A549 (cell line): ENCODE results near the gene MYOF. TPM values are rescaled to one million over a fixed set of nuclear protein-coding genes. Genes with fewer than 3 reads are reported as not detected.

Experiments
- ATAC-seq, 2 experiments: fragments of 200-7000 bp in 1 of 2; fragments of >200 bp in 1 of 2; cut with Nextera tagmentation in 1 of 2; cut with Tn5 transposase in 1 of 2; 3 replicates each; pipeline versions ENCODE4 v1.8.0 to v1.9.1; 2018 to 2020; ENCODE audit warnings: mild to moderate bottlenecking in 1 of 2, moderate library complexity in 1 of 2
- CTCF ChIA-PET: fragments of 300-600 bp; sonication (Branson Sonifier 250); formaldehyde crosslinking; extraction: SDS; loops from one replicate; lab custom pipeline; 2021; ENCODE audit warnings: antibody characterized with exemption, inconsistent platforms; lab: Yijun Ruan, JAX
- POLR2A ChIA-PET: fragments of 350-600 bp; formaldehyde crosslinking; extraction: SDS; loops from one replicate; lab custom pipeline; 2021; ENCODE audit warnings: antibody characterized with exemption, inconsistent platforms; lab: Yijun Ruan, JAX
- DNase-seq, 2 experiments: peaks; one replicate each; pipeline versions ENCODE4 v3.0.0 to v3.0.0-alpha.2; 2011 to 2016; ENCODE audit warnings: low read depth in 1 of 2, low spot score in 1 of 2
- FAIRE-seq: peaks from 2 replicates; lab custom pipeline; 2011; peaks lifted over from hg19 to GRCh38; lab: Jason Lieb, UNC
- H3K27ac ChIP-seq, 2 experiments: fragments of >200 bp; sonication (Bioruptor Twin); formaldehyde crosslinking; 3 replicates each; pipeline ENCODE4 v1.5.1; 2016 to 2017
- H3K4me1 ChIP-seq: fragments of >200 bp; sonication (Bioruptor Twin); formaldehyde crosslinking; 3 replicates; pipeline ENCODE4 v1.6.1; 2016
- H3K4me2 ChIP-seq: fragments of >200 bp; sonication (Bioruptor Twin); formaldehyde crosslinking; 3 replicates; pipeline ENCODE4 v1.6.1; 2016
- H3K4me3 ChIP-seq: fragments of >200 bp; sonication (Bioruptor Twin); formaldehyde crosslinking; 3 replicates; pipeline ENCODE4 v1.5.1; 2016
- H3K9me3 ChIP-seq: fragments of >200 bp; sonication (Bioruptor Twin); formaldehyde crosslinking; 3 replicates; pipeline ENCODE4 v1.6.1; 2016
- CBX8 ChIP-seq: fragments of 200-600 bp; sonication (generic); IDR thresholded peaks from 2 replicates; pipeline ENCODE4 v1.6.1; 2016
- EHF ChIP-seq: fragments of 250-450 bp; sonication (Bioruptor Pico); IDR thresholded peaks from 2 replicates; pipeline ENCODE4 v1.5.0; 2020; ENCODE audit warnings: mild to moderate bottlenecking
- FOSL2 ChIP-seq, 2 experiments: fragments of 450-650 bp in 1 of 2; fragments of >200 bp in 1 of 2; sonication (Bioruptor Twin) in 1 of 2; formaldehyde crosslinking; IDR thresholded peaks; 2 replicates each; pipeline versions ENCODE4 v1.5.0 to v1.6.1; 2016 to 2020; ENCODE audit warnings: mild to moderate bottlenecking in 1 of 2, moderate library complexity in 1 of 2
- HMGXB4 ChIP-seq: fragments of 250-450 bp; sonication (Bioruptor Pico); IDR thresholded peaks from 2 replicates; pipeline ENCODE4 v1.5.0; 2021; ENCODE audit warnings: mild to moderate bottlenecking, moderate library complexity, borderline replicate concordance
- HOXA7 ChIP-seq: fragments of 250-450 bp; sonication (Bioruptor Pico); IDR thresholded peaks from 2 replicates; pipeline ENCODE4 v1.5.0; 2020; ENCODE audit warnings: mild to moderate bottlenecking, moderate library complexity
- HOXB5 ChIP-seq: fragments of 250-450 bp; sonication (Bioruptor Pico); IDR thresholded peaks from 2 replicates; pipeline ENCODE4 v1.5.0; 2020; ENCODE audit warnings: mild to moderate bottlenecking, moderate library complexity
- JUN ChIP-seq, 2 experiments: fragments of >200 bp; sonication (Bioruptor Twin); formaldehyde crosslinking; IDR thresholded peaks; 2 replicates in 1 of 2; 3 replicates in 1 of 2; pipeline ENCODE4 v1.6.1; 2016 to 2017
- MAFK ChIP-seq: fragments of 450-650 bp; IDR thresholded peaks from 2 replicates; pipeline ENCODE4 v1.6.1; 2014; ENCODE audit not compliant: partially characterized antibody
- MAX ChIP-seq: IDR thresholded peaks from 2 replicates; pipeline ENCODE4 v1.6.1; 2012
- NFE2L2 ChIP-seq: fragments of 150-350 bp; conservative IDR thresholded peaks from 2 replicates; pipeline ENCODE4 v1.6.1; 2014; ENCODE audit warnings: low read length
- PBX3 ChIP-seq: IDR thresholded peaks from 2 replicates; pipeline ENCODE4 v1.6.1; 2012
- POLR2AphosphoS2 ChIP-seq: conservative IDR thresholded peaks from 2 replicates; pipeline ENCODE4 v1.6.1; 2012; ENCODE audit warnings: low read length, improper control_type of control experiment, inconsistent platforms
- RAD21 ChIP-seq, 2 experiments: fragments of >200 bp in 1 of 2; sonication (Bioruptor Twin) in 1 of 2; formaldehyde crosslinking in 1 of 2; IDR thresholded peaks in 1 of 2; conservative IDR thresholded peaks in 1 of 2; 2 replicates in 1 of 2; 3 replicates in 1 of 2; pipeline ENCODE4 v1.6.1; 2012 to 2018; ENCODE audit warnings: inconsistent platforms in 1 of 2
- RARB ChIP-seq: fragments of 250-450 bp; sonication (Bioruptor Pico); IDR thresholded peaks from 2 replicates; pipeline ENCODE4 v1.8.0; 2021; ENCODE audit warnings: mild to moderate bottlenecking, moderate library complexity
- RNF2 ChIP-seq: fragments of 200-600 bp; sonication (generic); IDR thresholded peaks from 2 replicates; pipeline ENCODE4 v1.6.1; 2016; ENCODE audit warnings: low read depth, mild to moderate bottlenecking, antibody characterized with exemption, moderate library complexity, borderline replicate concordance
- TFCP2L1 ChIP-seq: fragments of 250-450 bp; sonication (Bioruptor Pico); IDR thresholded peaks from 2 replicates; pipeline ENCODE4 v1.5.0; 2021; ENCODE audit warnings: mild to moderate bottlenecking
- TP53 ChIP-seq: fragments of 250-450 bp; sonication (Bioruptor Pico); IDR thresholded peaks from 2 replicates; pipeline ENCODE4 v1.5.0; 2021; ENCODE audit warnings: mild to moderate bottlenecking, moderate library complexity
- USF2 ChIP-seq: fragments of 450-650 bp; IDR thresholded peaks from 2 replicates; pipeline ENCODE4 v1.6.1; 2014; ENCODE audit warnings: antibody characterized with exemption
- ZFP36 ChIP-seq: fragments of 450-650 bp; IDR thresholded peaks from 2 replicates; pipeline ENCODE4 v1.6.1; 2014; ENCODE audit warnings: borderline replicate concordance; ENCODE audit not compliant: partially characterized antibody
- WGBS: methylation state at CpG from one replicate; pipeline ENCODE4 v1.1.6; 2017; ENCODE audit errors: missing lambda C conversion rate; 5-methylcytosine and 5-hydroxymethylcytosine counted together
- polyA plus RNA-seq, 4 experiments: library from polyadenylated mRNA; depleted of rRNA in 3 of 4; stranded (reverse); fragments of >200 nt; fragmentation: RNase III in 1 of 4; extraction: RNeasy Plus Mini Kit Qiagen cat#74134 plus additional on column Dnase treatment in 1 of 4; gene quantifications; 2 replicates in 3 of 4; 3 replicates in 1 of 4; pipeline ENCODE4 v1.2.3, GENCODE V29; 2011 to 2017

MYOF gene
- polyA plus RNA-seq, 2 of the 4 experiments (the other 2 are of a cell fraction), result 190 to 265 TPM

GRCh38 chr10:93437086-93437945 lies 44.8 kb downstream of the MYOF start (continued):
- TF ChIP-seq MAX, result peak; percentile 83
- TF ChIP-seq RARB (CRISPR knock-in tag), result no peak
- TF ChIP-seq NFE2L2, result peak; percentile 57
- peak; percentile 67; the same call in 1 of the 2 replicates for TF ChIP-seq HOXB5 (CRISPR knock-in tag)

- TF ChIP-seq TP53 (CRISPR knock-in tag) (0 out of 2 replicates have a peak, but pooled peaks have one; percentile 55), HOXA7 (peak; percentile 84), JUN (IDR thresholded peaks at IDR 0.05) (no peak; a peak in 2 of 5 replicates), RAD21 (conservative IDR thresholded peaks at IDR 0.05 in 1 of 2, IDR thresholded peaks at IDR 0.05 in 1 of 2) (0 out of 5 replicates have a peak, but pooled peaks of 1 of the 2 experiments have one; percentile 1), ZFP36 (no peak), TFCP2L1 (CRISPR knock-in tag) (peak; percentile 88; the same call in 1 of the 2 replicates), PBX3 (no peak), MAFK (peak; percentile 55), CBX8 (no peak), RNF2 (no peak), HMGXB4 (peak; percentile 59; the same call in 1 of the 2 replicates), POLR2AphosphoS2 (no peak), USF2 (no peak), FOSL2 (IDR thresholded peaks at IDR 0.05) (no peak), FOSL2 (CRISPR knock-in tag; IDR thresholded peaks at IDR 0.05) (no peak), MAX (no peak), EHF (0 out of 2 replicates have a peak, but pooled peaks have one; percentile 73)
- DNase-seq, result peak in 1 of 2 experiments; percentile 81
- Histone ChIP-seq H3K27ac (peak overlapping the region; percentile 97 to 98), H3K9me3 (no peaks in the 10 kb centered on the region), H3K4me2 (peak overlapping the region; percentile 83), H3K4me1 (peaks cover 93% of the 10 kb centered on the region), H3K4me3 (peak overlapping the region; percentile 13; the same call in 2 of the 3 replicates)
- ChIA-PET POLR2A (interaction anchor here (0.5 to 3.2 kb wide), 13 partner anchors 9 to 45 kb away, joined by 3 to 36 read pairs (median 10); partner anchors contain the start of gene MYOF), CTCF (interaction anchor here (0.7 to 12.3 kb wide), 13 partner anchors 9 to 244 kb away, joined by 3 to 83 read pairs (median 5); partner anchors contain the start of gene MYOF)
- 18% methylated on average over 4 of the region's 4 CpGs for WGBS
- FAIRE-seq, result no peak
- peak; percentile 44 to 62 for ATAC-seq
These were observed 45.5 kb downstream of the MYOF start for GRCh38 chr10:93436591-93437085.
